Spleen (tissue), 11 donors: ENCODE data around the gene CFAP210. TPM values are rescaled to one million over a fixed set of nuclear protein-coding genes. Genes with fewer than 3 reads are reported as not detected.
"Not testable (repeated sequence)": the region's sequence is repeated elsewhere in the genome, so short reads cannot be mapped to it uniquely, and the experiment has no call there.

Experiments used
- DNase-seq: peaks from one replicate; pipeline ENCODE4 v3.0.0-alpha.2; 2020
- H3K27ac ChIP-seq, 8 donors: fragments of 200-600 bp; sonication (generic) in 7 of 8; 1 replicate in 4 of 8; 2 replicates in 4 of 8; pipeline versions ENCODE4 v1.5.0 to v1.8.0; 2016 to 2021; ENCODE audit warnings: inconsistent platforms in 4 of 8, mild to moderate bottlenecking in 4 of 8, moderate library complexity in 1 of 8
- H3K27me3 ChIP-seq, 7 donors: fragments of 200-600 bp; sonication (generic) in 6 of 7; replicated peaks in 1 of 7; 1 replicate in 4 of 7; 2 replicates in 3 of 7; pipeline versions ENCODE4 v1.5.0 to v1.8.0; 2016 to 2021; ENCODE audit warnings: inconsistent platforms in 3 of 7, mild to moderate bottlenecking in 1 of 7
- H3K36me3 ChIP-seq, 6 donors: fragments of 200-600 bp; sonication (generic) in 5 of 6; 1 replicate in 4 of 6; 2 replicates in 2 of 6; pipeline versions ENCODE4 v1.5.0 to v1.8.0; 2016 to 2021; ENCODE audit warnings: inconsistent platforms in 2 of 6
- H3K4me1 ChIP-seq, 6 donors: fragments of 200-600 bp; sonication (generic) in 5 of 6; 1 replicate in 3 of 6; 2 replicates in 3 of 6; pipeline versions ENCODE4 v1.5.0 to v1.8.0; 2016 to 2021; ENCODE audit warnings: inconsistent platforms in 3 of 6
- H3K4me3 ChIP-seq, 8 donors: fragments of 200-600 bp; sonication (generic) in 7 of 8; 1 replicate in 4 of 8; 2 replicates in 4 of 8; pipeline versions ENCODE4 v1.5.0 to v1.8.0; 2016 to 2021; ENCODE audit warnings: inconsistent platforms in 4 of 8, mild to moderate bottlenecking in 4 of 8, moderate library complexity in 2 of 8
- H3K9me3 ChIP-seq, 8 donors: fragments of 200-600 bp; sonication (generic) in 7 of 8; 1 replicate in 4 of 8; 2 replicates in 4 of 8; pipeline versions ENCODE4 v1.5.0 to v1.8.0; 2016 to 2021; ENCODE audit warnings: inconsistent platforms in 4 of 8
- CTCF ChIP-seq, 11 experiments: fragments of 200-600 bp in 7 of 11; fragments of 450-650 bp in 4 of 11; sonication (generic) in 4 of 11; IDR thresholded peaks in 8 of 11; conservative IDR thresholded peaks in 3 of 11; 1 replicate in 7 of 11; 2 replicates in 4 of 11; pipeline versions ENCODE4 v1.4.0 to v1.8.0; 2016 to 2021; ENCODE audit warnings: antibody characterized with exemption in 11 of 11, inconsistent platforms in 4 of 11, mild to moderate bottlenecking in 1 of 11
- POLR2A ChIP-seq, 3 donors: fragments of 450-650 bp; IDR thresholded peaks; one replicate each; pipeline ENCODE4 v1.5.1; 2017; ENCODE audit warnings: antibody characterized with exemption in 3 of 3, mild to moderate bottlenecking in 1 of 3
- POLR2AphosphoS5 ChIP-seq, 3 donors: sonication (generic); formaldehyde crosslinking; IDR thresholded peaks; one replicate each; pipeline ENCODE4 v1.5.1; 2017; ENCODE audit warnings: antibody characterized with exemption in 3 of 3
- WGBS, 5 donors: extraction: QIAGEN DNeasy Blood & Tissue Kit in 3 of 5; methylation state at CpG; one replicate each; pipeline versions ENCODE4 v1.1.5 to v1.1.7; 2013 to 2018; 5-methylcytosine and 5-hydroxymethylcytosine counted together
- intact Hi-C: fragments of 100-400 bp; cut with DNase I; formaldehyde crosslinking; loops from one replicate; pipeline ENCODE4 v1.15.0; 2023; ENCODE audit warnings: low total_unique reads
- polyA plus RNA-seq, 3 donors: library from polyadenylated mRNA; stranded (reverse); fragments of 200-250 nt; gene quantifications; one replicate each; pipeline ENCODE4 v1.2.1, GENCODE V29; 2013
- total RNA-seq, 7 donors: library from RNA; depleted of rRNA in 3 of 7; stranded (reverse); fragments of >200 nt in 3 of 7; fragmentation: NEBNext Ultra II Directional in 4 of 7; extraction: Animal tissue kit (Norgen Biotek cat#: 25700) in 4 of 7; gene quantifications; one replicate each; pipeline versions ENCODE4 v1.1.0 to v1.2.1, GENCODE V29; 2016 to 2021
- donor health status: healthy with polysubstance abuse.
- donor health status: DM: no; HTN: no; CAD: no; lungs with moderate emphysema.
- donor health status: DM: no; HTN: no; CAD: no.
- donor health status: Bipolar disorder and iron deficiency.
- donor health status: healthy.
- donor health status: DM: no; HTN: no; CAD: no.
- donor health status: DM: yes; HTN: yes; CAD: no.

CFAP210 gene
- total and polyA plus RNA-seq, 10 donors = 0.09 to 0.15 TPM; not detected in 8

- H3K9me3 ChIP-seq = no peaks in the 10 kb centered on the region
- 67 to 99% (median 84%) methylated on average over 3 of the region's 3 CpGs for WGBS, 5 donors
- H3K4me1 ChIP-seq = no peaks in the 10 kb centered on the region
- H3K4me3 ChIP-seq = no peak overlapping the region
- peaks cover 0 to 25% (median 2%) of the 10 kb centered on the region in 6 donors for H3K36me3 ChIP-seq
- no peak overlapping the region for H3K27ac ChIP-seq
- intact Hi-C loops = no loop called here
- no peak for DNase-seq
- H3K27me3 ChIP-seq = no peaks in the 10 kb centered on the region
- TF ChIP-seq CTCF (IDR thresholded peaks at IDR 0.05 in 8 of 11, conservative IDR thresholded peaks at IDR 0.05 in 3 of 11) (no peak), POLR2AphosphoS5 (IDR thresholded peaks at IDR 0.05) (no peak), POLR2A (IDR thresholded peaks at IDR 0.05) (no peak)
Observed at GRCh38 chr2:169702996-169703395, 8.8 kb upstream of the CFAP210 start.

GRCh38 chr2:169699173-169699572 lies 5.0 kb upstream of the CFAP210 start:
- H3K4me3 ChIP-seq, H3K27ac ChIP-seq, DNase-seq, H3K9me3 ChIP-seq, intact Hi-C loops, H3K27me3 ChIP-seq: not testable (repeated sequence)
- H3K4me1 ChIP-seq = peaks cover 0 to 15% (median 10%) of the 10 kb centered on the region in 6 donors
- WGBS, 5 donors = 90 to 100% (median 98%) methylated on average over 2 of the region's 2 CpGs
- peaks cover 0 to 29% (median 2%) of the 10 kb centered on the region in 6 donors for H3K36me3 ChIP-seq

GRCh38 chr2:169696381-169696780 lies 2.2 kb upstream of the CFAP210 start:
- H3K27me3 ChIP-seq = no peaks in the 10 kb centered on the region
- intact Hi-C loops = no loop called here
- H3K4me1 ChIP-seq = peaks cover 0 to 25% (median 18%) of the 10 kb centered on the region in 6 donors
- peaks cover 0 to 21% (median 2%) of the 10 kb centered on the region in 6 donors for H3K36me3 ChIP-seq
- H3K4me3 ChIP-seq = no peak overlapping the region
- H3K9me3 ChIP-seq = peaks cover 0 to 7% (median 5%) of the 10 kb centered on the region in 8 donors
- no peak for DNase-seq
- no peak for TF ChIP-seq POLR2A (IDR thresholded peaks at IDR 0.05)
- no peak for TF ChIP-seq CTCF (IDR thresholded peaks at IDR 0.05 in 8 of 11, conservative IDR thresholded peaks at IDR 0.05 in 3 of 11)
- TF ChIP-seq POLR2AphosphoS5 (IDR thresholded peaks at IDR 0.05) = no peak
- H3K27ac ChIP-seq = no peak overlapping the region

GRCh38 chr2:169694894-169695260 lies 672 bp upstream of the CFAP210 start:
- Histone ChIP-seq H3K9me3 (peaks cover 0 to 22% (median 20%) of the 10 kb centered on the region in 8 donors), H3K4me1 (peaks cover 0 to 25% (median 18%) of the 10 kb centered on the region in 6 donors), H3K27ac (peak overlapping the region; percentile 76 to 91 (median 86)), H3K27me3 (no peaks in the 10 kb centered on the region), H3K4me3 (peak overlapping the region; percentile 61 to 79 (median 72)), H3K36me3 (peaks cover 0 to 13% (median 2%) of the 10 kb centered on the region in 6 donors)
- TF ChIP-seq POLR2AphosphoS5 (IDR thresholded peaks at IDR 0.05) (no peak), POLR2A (IDR thresholded peaks at IDR 0.05) (no peak), CTCF (IDR thresholded peaks at IDR 0.05 in 8 of 11, conservative IDR thresholded peaks at IDR 0.05 in 3 of 11) (no peak)
- 32 to 36% (median 33%) methylated on average over 8 of the region's 8 CpGs for WGBS, 5 donors
- intact Hi-C loops = no loop called here
- DNase-seq = no peak

- Histone ChIP-seq H3K4me1 (peaks cover 0 to 25% (median 18%) of the 10 kb centered on the region in 6 donors), H3K4me3 (no peak overlapping the region), H3K27me3 (no peaks in the 10 kb centered on the region), H3K27ac (peak overlapping the region in 1 of 8 donors; percentile 87), H3K9me3 (peaks cover 0 to 36% (median 26%) of the 10 kb centered on the region in 8 donors), H3K36me3 (peaks cover 0 to 4% (median 0%) of the 10 kb centered on the region in 6 donors)
- intact Hi-C loops = no loop called here
- no peak for TF ChIP-seq POLR2A (IDR thresholded peaks at IDR 0.05)
- no peak for TF ChIP-seq POLR2AphosphoS5 (IDR thresholded peaks at IDR 0.05)
- TF ChIP-seq CTCF (IDR thresholded peaks at IDR 0.05 in 8 of 11, conservative IDR thresholded peaks at IDR 0.05 in 3 of 11) = no peak
- DNase-seq = no peak
- 16 to 21% (median 21%) methylated on average over 4 of the region's 4 CpGs for WGBS, 5 donors
Observed at GRCh38 chr2:169693360-169693759, 845 bp downstream of the CFAP210 start.
